Caki2 (cell line): ENCODE measurements around the gene CLCNKA. TPM values are rescaled to one million over a fixed set of nuclear protein-coding genes. Genes with fewer than 3 reads are reported as not detected.

Experiments
- DNase-seq: peaks from one replicate; pipeline ENCODE4 v3.0.0-alpha.2; 2015; ENCODE audit warnings: low read depth
- in situ Hi-C: cut with HindIII; loops from 2 replicates; pipeline ENCODE4 v1.10.0; 2016; ENCODE audit warnings: low sequenced_read_pairs, low pct_unique_long_range_greater_than_20kb, mixed read lengths
- total RNA-seq: library from RNA; depleted of rRNA; stranded (reverse); fragments of >200 nt; shearing (Covaris generic); gene quantifications from 2 replicates; pipeline ENCODE4 v1.2.3, GENCODE V29; 2014; ENCODE audit warnings: low replicate concordance; rRNA removed

CLCNKA gene
- total RNA-seq, 1 experiment from 2014 or later, result not detected

GRCh38 chr1:16082283-16083038 lies 60.6 kb downstream of the CLCNKA start:
- in situ Hi-C loops, result no loop called here
- DNase-seq, result peak; percentile 32

DNA sequence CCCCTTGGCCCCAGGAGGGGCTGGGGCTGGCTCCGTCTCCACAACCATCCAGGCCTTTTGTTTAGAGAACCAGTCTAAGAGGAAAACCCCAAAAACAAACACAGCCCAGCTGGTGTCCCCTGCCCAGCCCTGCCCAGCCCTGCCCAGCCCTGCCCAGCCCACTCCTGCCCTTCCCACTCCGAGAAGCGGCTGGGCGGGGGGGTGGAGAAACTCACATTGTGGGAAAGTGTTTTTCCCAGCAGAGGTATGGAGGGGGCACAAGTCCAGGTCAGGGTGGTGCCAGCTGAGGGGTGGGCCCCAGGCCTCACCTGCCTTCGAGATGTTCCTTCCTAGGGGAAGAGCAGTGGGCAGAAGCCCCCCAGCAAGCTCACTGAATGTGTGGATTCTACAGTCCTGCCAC lies 61.6 kb downstream of the CLCNKA start:
- no peak for DNase-seq
- in situ Hi-C loops, result no loop called here

Other genes with a start within 250 kb of the CLCNKA start
- 4.0 and 5.1 TPM in 2 replicates for gene UQCRHL, start 214.4 kb upstream of the CLCNKA start, total RNA-seq
- 6.9 and 9.3 TPM in 2 replicates for gene SPEN, start 174.3 kb upstream of the CLCNKA start, total RNA-seq
- gene ZBTB17, start 45.9 kb upstream of the CLCNKA start, total RNA-seq, result 20.5 and 26.5 TPM in 2 replicates
- gene SRARP, start 17.8 kb upstream of the CLCNKA start, total RNA-seq, result not detected in 2 replicates
- gene HSPB7, start 4.0 kb upstream of the CLCNKA start, total RNA-seq, result not detected in 2 replicates
- gene CLCNKB, start 21.7 kb downstream of the CLCNKA start, total RNA-seq, result not detected in 2 replicates
- gene FAM131C, start 51.6 kb downstream of the CLCNKA start, total RNA-seq, result 2.1 and 2.4 TPM in 2 replicates
- 64.0 and 81.3 TPM in 2 replicates for gene EPHA2, start 134.0 kb downstream of the CLCNKA start, total RNA-seq
- 26.2 and 26.4 TPM in 2 replicates for gene ARHGEF19, start 190.6 kb downstream of the CLCNKA start, total RNA-seq
- gene CPLANE2, start 215.1 kb downstream of the CLCNKA start, total RNA-seq, result 6.4 and 7.3 TPM in 2 replicates